IPS-20b (cell line): ENCODE measurements around the gene FOCAD.

Experiments used
- H3K27ac ChIP-seq: one replicate; pipeline ENCODE4 v1.5.1; 2013; ENCODE audit warnings: low read length
- H3K27me3 ChIP-seq: 2 replicates; pipeline ENCODE4 v1.6.1; 2013; ENCODE audit warnings: mild to moderate bottlenecking, low read length, inconsistent platforms; ENCODE audit not compliant: insufficient read depth
- H3K36me3 ChIP-seq: 2 replicates; pipeline ENCODE4 v1.6.1; 2013; ENCODE audit warnings: low read depth, mild to moderate bottlenecking, inconsistent platforms, low read length, moderate library complexity; ENCODE audit not compliant: insufficient read depth
- H3K4me1 ChIP-seq: 2 replicates; pipeline ENCODE4 v1.6.1; 2013; ENCODE audit warnings: mild to moderate bottlenecking, control low read depth, inconsistent platforms, low read length, moderate library complexity; ENCODE audit not compliant: insufficient read depth
- H3K4me3 ChIP-seq: 2 replicates; pipeline ENCODE4 v1.5.1; 2013; ENCODE audit warnings: mild to moderate bottlenecking, low read length, inconsistent platforms
- H3K9ac ChIP-seq: 2 replicates; pipeline ENCODE4 v1.6.1; 2013; ENCODE audit warnings: low read depth, mild to moderate bottlenecking, inconsistent platforms, low read length, moderate library complexity
- H3K9me3 ChIP-seq: 2 replicates; pipeline ENCODE4 v1.6.1; 2013; ENCODE audit warnings: mild to moderate bottlenecking, low read depth, low read length, inconsistent platforms; ENCODE audit not compliant: insufficient read depth

The FOCAD gene

DNA sequence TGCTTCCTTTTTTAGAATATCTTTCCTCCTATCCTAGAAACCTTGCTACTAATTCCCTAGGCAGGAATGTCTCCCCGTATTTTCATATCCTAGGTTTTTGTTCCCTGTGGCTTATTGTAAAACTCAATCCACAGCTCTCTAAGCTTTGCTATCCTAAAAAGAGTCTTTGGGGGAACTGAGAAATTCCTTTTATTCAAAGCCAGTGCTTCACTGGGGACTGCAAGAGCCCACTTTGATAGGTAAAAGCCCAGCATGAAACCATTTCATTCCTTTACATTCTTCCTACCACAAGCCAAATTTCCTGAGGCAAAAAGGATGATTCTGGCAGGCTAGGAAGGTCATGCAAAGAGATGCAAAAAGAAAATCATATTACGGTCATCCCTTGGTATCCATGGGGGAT, 353.2 kb downstream of the FOCAD start:
- H3K36me3 ChIP-seq, result no peaks in the 10 kb centered on the region
- H3K27ac ChIP-seq, result no peak overlapping the region
- no peaks in the 10 kb centered on the region; the same call in 1 of the 2 replicates for H3K4me1 ChIP-seq
- H3K27me3 ChIP-seq, result peaks cover 13% of the 10 kb centered on the region; the same call in 1 of the 2 replicates
- no peaks in the 10 kb centered on the region; the same call in 1 of the 2 replicates for H3K9me3 ChIP-seq
- no peak overlapping the region for H3K9ac ChIP-seq
- no peak overlapping the region for H3K4me3 ChIP-seq

DNA sequence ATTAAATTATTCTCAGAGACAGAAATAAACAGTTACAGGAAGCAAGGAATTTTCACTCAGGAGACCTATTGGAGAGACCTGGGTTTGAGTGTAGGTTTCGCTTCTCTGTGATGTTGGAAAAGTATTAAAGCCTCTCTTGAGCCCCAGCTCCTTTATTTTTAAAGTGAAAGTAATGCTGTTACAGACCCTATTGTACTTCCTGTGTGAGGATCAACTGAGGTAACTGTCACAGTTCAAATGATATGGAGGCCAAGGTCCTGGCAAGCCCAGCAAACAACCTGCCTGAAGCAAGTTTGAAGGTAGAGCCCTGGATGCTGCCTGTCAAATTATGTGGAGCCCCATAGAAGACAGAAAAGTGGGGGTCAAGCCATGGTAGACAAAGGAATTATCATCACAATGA, 355.2 kb downstream of the FOCAD start:
- H3K4me3 ChIP-seq, result no peak overlapping the region
- H3K27ac ChIP-seq, result no peak overlapping the region
- no peaks in the 10 kb centered on the region; the same call in 1 of the 2 replicates for H3K4me1 ChIP-seq
- H3K36me3 ChIP-seq, result no peaks in the 10 kb centered on the region
- H3K27me3 ChIP-seq, result no peaks in the 10 kb centered on the region
- no peak overlapping the region for H3K9ac ChIP-seq
- H3K9me3 ChIP-seq, result no peaks in the 10 kb centered on the region; the same call in 1 of the 2 replicates

DNA sequence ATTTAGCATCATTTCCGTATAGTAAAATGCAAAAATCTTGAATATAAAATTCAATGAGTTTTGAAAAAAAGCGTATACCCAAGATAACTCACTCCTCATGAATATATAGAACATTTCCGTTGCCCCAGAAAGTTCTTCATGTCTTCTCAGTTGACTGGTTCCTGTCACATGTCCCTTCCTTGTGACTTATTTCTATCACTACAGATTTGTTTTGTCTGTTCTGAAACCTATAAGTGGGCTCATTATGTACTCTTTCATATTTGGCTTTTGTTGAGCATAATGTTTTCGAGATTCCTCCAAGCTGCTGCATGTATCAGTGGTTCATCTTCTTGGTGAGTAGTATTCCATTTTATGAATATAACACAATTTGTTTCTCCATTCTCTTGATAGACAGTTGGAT, 358.4 kb downstream of the FOCAD start:
- Histone ChIP-seq H3K27me3 (no peaks in the 10 kb centered on the region), H3K4me3 (no peak overlapping the region), H3K27ac (no peak overlapping the region), H3K9me3 (no peaks in the 10 kb centered on the region; the same call in 1 of the 2 replicates), H3K9ac (no peak overlapping the region), H3K4me1 (no peaks in the 10 kb centered on the region; the same call in 1 of the 2 replicates), H3K36me3 (no peaks in the 10 kb centered on the region)

DNA sequence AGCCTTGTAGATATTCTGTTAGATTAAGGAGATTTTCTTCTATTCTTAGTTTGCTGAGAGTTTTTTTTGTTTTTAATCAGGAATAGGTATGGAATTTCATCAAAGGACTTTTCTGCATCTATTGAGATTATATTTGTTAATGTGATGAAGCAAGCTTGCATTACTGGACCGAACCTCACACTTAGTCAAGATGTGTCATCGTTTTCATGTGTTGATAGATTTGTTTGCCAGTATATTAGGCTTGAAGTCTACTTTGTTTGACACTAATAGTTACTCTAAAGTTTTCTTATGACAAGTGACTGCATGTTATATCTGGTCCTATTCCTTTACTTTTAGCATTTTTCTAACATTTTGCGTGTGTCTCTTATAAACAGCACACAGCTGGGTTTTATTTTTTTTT, 359.8 kb downstream of the FOCAD start:
- H3K9ac ChIP-seq, result no peak overlapping the region
- no peaks in the 10 kb centered on the region; the same call in 1 of the 2 replicates for H3K9me3 ChIP-seq
- no peaks in the 10 kb centered on the region for H3K36me3 ChIP-seq
- H3K4me1 ChIP-seq, result no peaks in the 10 kb centered on the region
- no peaks in the 10 kb centered on the region for H3K27me3 ChIP-seq
- H3K27ac ChIP-seq, result no peak overlapping the region
- no peak overlapping the region for H3K4me3 ChIP-seq
